NCI-H748 (cell line): ENCODE results near the gene CRB1.
A peak's percentile ranks its signal among the peaks of the same experiment; 100 is the strongest.

Experiments used
- DNase-seq: peaks from one replicate; lab custom pipeline; 2025; ENCODE audit not compliant: unreplicated experiment; lab: John Stamatoyannopoulos, UW

Gene CRB1

GRCh38 chr1:197302775-197303174, 34.7 kb downstream of the CRB1 start:
- no peak for DNase-seq

DNA sequence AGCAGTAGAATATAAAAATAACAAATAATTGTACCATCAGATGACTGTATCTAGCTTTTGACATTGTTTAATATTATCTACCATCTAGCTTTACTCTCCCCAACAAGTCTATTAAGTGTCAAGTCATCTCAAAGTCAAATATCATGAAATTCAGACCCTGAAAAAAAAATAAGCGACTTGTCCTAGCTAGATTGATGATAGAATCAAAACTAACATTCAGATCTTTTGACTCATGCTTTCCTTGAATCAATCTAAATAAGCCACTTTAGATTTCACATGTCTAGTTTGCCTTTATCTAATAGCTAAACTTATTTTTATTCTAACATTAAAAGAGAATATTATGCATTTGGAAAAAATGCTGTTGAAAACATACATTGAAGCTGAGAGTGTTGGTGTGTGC, 35.4 kb downstream of the CRB1 start:
- no peak for DNase-seq

GRCh38 chr1:197304638-197305200, 36.7 kb downstream of the CRB1 start:
- no peak for DNase-seq

GRCh38 chr1:197305925-197306324, 37.9 kb downstream of the CRB1 start:
- peak; percentile 5 for DNase-seq

DNA sequence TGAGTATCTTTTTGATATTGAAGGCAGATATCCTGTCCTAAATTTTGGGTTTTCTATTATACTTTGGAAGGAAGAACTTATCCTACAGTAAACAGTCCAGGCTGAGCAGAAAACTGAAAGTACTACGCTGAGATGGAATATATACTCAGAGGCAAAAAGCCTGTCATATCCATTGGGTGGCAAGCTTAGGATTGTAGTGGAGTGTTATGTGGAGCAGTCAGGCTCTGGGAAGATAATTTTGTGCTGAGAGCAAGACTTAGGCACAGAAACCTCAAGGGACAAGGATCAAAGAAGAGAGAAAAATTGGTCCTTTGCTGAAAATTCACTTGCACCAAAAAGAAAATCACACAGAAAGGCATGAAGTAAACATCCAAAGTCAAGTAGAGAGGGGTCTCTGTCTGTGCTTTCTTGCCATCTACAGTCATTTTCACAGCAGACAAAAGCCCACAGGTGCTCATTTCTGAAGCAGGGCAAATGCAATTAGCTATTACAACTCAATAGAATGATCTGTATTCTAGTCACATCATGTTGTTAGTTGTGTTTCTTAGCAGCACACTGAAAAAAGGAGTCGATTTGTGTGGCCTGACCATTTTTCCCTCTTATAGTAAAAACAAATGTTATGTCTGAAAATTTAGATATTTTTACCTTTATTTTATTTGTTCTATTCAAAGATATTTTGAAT, 38.5 kb downstream of the CRB1 start:
- DNase-seq = peak; percentile 19

- DNase-seq = no peak
Measured at GRCh38 chr1:197307136-197307535, 39.1 kb downstream of the CRB1 start.

DNA sequence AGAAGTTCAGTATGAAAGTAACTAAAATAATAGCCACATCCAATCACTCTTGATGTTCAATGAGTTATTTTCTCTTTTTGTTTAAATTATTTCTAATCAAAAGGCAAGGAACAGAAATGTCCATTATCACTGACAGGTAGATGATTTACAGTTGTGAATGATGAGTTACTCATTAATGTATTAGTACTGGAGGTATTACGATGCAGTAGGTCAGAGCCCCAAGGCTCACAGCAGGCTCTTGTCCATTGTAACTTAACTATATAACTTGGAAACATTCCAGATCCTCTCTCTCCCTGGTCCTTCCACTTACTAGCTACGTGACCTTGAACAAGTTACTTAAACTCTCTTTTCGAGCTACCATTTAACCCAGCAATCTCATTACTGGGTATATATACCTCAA, 39.5 kb downstream of the CRB1 start:
- DNase-seq = no peak

DNA sequence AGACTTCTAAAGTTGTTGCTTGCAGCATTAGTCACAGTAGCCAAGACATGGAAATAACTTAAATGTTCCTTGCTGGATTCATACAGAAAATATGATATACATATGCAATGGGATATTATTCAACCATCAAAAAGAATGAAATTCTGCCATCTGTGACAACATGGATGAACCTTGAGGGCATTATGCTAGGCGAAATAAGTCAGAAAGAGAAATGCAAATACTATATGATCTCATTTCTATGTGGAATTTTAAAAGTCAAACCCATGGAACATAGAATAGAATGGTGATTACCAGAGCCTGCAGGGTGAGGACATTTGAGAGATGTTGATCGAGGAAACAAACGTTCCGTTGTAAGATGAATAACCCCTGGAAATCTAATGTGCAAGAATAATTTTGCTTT, 43.0 kb downstream of the CRB1 start:
- no peak for DNase-seq

GRCh38 chr1:197312163-197312562, 44.1 kb downstream of the CRB1 start:
- DNase-seq = peak; percentile 21

DNA sequence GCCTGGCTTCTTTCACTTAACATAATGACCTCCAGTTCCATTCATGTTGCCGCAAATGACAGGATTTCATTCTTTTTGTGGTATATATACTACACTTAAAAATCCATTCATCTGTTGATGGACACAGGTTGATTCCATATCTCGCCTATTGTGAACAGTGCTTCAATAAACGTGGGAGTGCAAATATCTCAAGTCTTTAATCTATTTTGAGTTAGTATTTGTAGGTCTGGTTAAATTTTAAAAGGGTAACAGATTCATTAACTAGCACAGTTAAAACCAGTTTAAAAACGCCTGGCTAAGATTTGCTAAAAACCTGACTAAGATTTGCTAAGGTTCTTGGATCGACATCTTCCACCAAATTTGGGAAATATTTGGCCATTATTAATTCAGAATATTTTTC, 45.7 kb downstream of the CRB1 start:
- DNase-seq = no peak

GRCh38 chr1:197314682-197315081, 46.6 kb downstream of the CRB1 start:
- DNase-seq = peak; percentile 74

DNA sequence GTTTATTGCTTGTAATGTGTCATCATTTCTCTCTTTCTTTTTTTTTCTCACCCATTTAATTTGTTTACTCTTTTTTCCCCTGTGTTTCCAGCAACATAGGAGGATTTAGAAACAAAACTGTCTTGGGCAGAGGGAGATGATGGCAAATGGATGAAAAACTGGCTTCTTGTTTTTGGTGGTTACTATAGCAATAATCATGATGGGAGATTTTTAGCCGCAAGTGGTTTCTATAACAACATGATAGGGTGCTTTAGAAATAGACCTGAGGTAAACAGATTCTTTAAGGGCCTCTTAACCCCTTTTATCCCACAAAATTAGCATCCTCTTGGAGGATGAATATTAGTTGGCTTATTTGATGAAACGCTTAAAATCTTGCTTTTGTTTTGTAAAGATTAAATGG, 51.6 kb downstream of the CRB1 start:
- DNase-seq = peak; percentile 83

GRCh38 chr1:197320991-197321531, 53.0 kb downstream of the CRB1 start:
- no peak for DNase-seq

DNA sequence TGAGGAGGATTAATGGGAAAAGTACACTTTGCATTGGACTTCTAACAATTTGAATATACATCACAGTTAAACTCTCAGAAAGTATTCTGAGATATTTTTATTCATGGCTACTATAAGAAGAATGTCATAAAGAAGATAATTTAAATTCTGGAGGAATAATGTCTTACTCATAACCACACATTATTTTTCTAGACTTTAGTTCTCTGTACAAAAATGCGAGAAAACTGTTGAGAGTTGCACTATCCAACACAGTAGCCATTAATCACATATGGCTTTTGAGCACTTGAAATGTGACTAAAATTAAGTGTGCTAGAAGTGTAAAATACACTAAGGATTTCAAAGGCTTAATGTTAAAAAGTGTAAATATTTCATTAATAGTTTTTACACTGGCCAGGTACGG, 53.8 kb downstream of the CRB1 start:
- DNase-seq = no peak

- DNase-seq = no peak
Measured at GRCh38 chr1:197327776-197328364, 59.8 kb downstream of the CRB1 start.

GRCh38 chr1:197330213-197330612, 62.2 kb downstream of the CRB1 start:
- DNase-seq = no peak

DNA sequence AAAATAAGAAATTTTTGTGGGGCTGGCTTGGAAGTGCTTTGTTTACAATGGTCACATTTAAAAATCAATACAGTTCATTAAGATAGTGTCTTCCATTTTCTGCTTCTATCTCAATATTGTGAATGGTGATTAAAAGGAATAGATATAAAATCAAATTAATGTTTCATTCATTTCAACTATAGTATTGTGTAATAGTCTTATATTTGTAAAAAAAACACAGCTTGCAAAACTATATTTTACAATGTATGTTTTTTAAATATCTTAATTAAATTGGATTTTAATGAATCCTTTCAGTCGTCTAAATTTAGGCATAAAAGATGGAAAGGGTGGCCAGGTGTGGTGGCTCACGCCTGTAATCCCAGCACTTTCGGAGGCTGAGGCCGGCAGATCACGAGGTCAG, 63.5 kb downstream of the CRB1 start:
- DNase-seq = no peak

DNA sequence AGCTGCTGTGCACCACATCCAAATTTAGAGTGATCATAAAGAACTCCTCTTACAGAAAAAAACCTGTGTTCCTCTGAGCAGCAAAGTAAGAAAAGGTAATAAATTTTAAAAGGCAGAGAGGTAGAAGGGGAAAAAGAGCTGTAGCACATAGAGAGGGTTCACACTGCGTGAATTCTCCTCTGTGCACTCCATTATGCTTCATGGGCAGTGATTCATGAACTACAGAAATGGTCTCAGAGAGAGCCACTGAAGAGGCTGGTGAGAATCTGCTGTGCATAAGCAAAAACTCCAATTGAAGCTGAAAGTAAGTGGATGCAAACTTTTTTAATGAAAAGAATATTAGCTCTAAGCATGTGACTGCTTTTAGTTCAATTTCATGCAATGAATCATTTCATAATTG, 65.0 kb downstream of the CRB1 start:
- DNase-seq = no peak

- peak; percentile 7 for DNase-seq
Measured at GRCh38 chr1:197336571-197336970, 68.5 kb downstream of the CRB1 start.

GRCh38 chr1:197339106-197340060, 71.3 kb downstream of the CRB1 start:
- DNase-seq = no peak

- DNase-seq = no peak
Measured at GRCh38 chr1:197341626-197342025, 73.6 kb downstream of the CRB1 start.
